Adipocyte (in vitro differentiated cells): ENCODE data around the gene CYB5D1.

Experiments
- DNase-seq: peaks from one replicate; pipeline ENCODE4 v3.0.0-alpha.2; 2015; ENCODE audit warnings: low read depth
- H3K27me3 ChIP-seq: replicated peaks from 2 replicates; pipeline ENCODE4 v1.7.0; 2013; ENCODE audit warnings: mild to moderate bottlenecking, low read length, moderate library complexity; ENCODE audit not compliant: control insufficient read depth, insufficient read depth
- H3K36me3 ChIP-seq: 2 replicates; pipeline ENCODE4 v1.7.0; 2013; ENCODE audit warnings: low read length, mild to moderate bottlenecking, moderate library complexity; ENCODE audit not compliant: control insufficient read depth, insufficient read depth, severe bottlenecking
- H3K4me1 ChIP-seq: 2 replicates; pipeline ENCODE4 v1.7.0; 2013; ENCODE audit warnings: mild to moderate bottlenecking, low read length, moderate library complexity; ENCODE audit not compliant: control insufficient read depth, insufficient read depth
- H3K4me3 ChIP-seq: 2 replicates; pipeline ENCODE4 v1.7.0; 2013; ENCODE audit warnings: mild to moderate bottlenecking, low read length, moderate library complexity
- H3K9ac ChIP-seq: 2 replicates; pipeline ENCODE4 v1.7.0; 2013; ENCODE audit warnings: mild to moderate bottlenecking, low read length, moderate library complexity
- H3K9me3 ChIP-seq: 2 replicates; pipeline ENCODE4 v1.7.0; 2013; ENCODE audit warnings: mild to moderate bottlenecking, low read length, moderate library complexity; ENCODE audit not compliant: control insufficient read depth

The CYB5D1 gene

GRCh38 chr17:7834957-7835813 lies 22.6 kb upstream of the CYB5D1 start:
- peak overlapping the region; percentile 90 for H3K9ac ChIP-seq
- H3K36me3 ChIP-seq, result no peaks in the 10 kb centered on the region
- peaks cover 32% of the 10 kb centered on the region for H3K4me1 ChIP-seq
- peak overlapping the region; percentile 88 for H3K4me3 ChIP-seq
- H3K9me3 ChIP-seq, result no peaks in the 10 kb centered on the region
- DNase-seq, result peak; percentile 99
- H3K27me3 ChIP-seq, result peaks cover 15% of the 10 kb centered on the region

GRCh38 chr17:7835814-7836595 lies 21.8 kb upstream of the CYB5D1 start:
- DNase-seq, result peak; percentile 87
- Histone ChIP-seq H3K36me3 (peaks cover 4% of the 10 kb centered on the region), H3K4me3 (peak overlapping the region; percentile 88), H3K9me3 (no peaks in the 10 kb centered on the region), H3K27me3 (peaks cover 14% of the 10 kb centered on the region), H3K4me1 (peaks cover 41% of the 10 kb centered on the region), H3K9ac (peak overlapping the region; percentile 90)

- peaks cover 46% of the 10 kb centered on the region for H3K4me1 ChIP-seq
- H3K27me3 ChIP-seq, result peaks cover 7% of the 10 kb centered on the region
- DNase-seq, result peak; percentile 82
- peaks cover 4% of the 10 kb centered on the region for H3K36me3 ChIP-seq
- peak overlapping the region; percentile 90 for H3K9ac ChIP-seq
- peak overlapping the region; percentile 88 for H3K4me3 ChIP-seq
- H3K9me3 ChIP-seq, result no peaks in the 10 kb centered on the region
Measured at GRCh38 chr17:7836596-7837407, 21.0 kb upstream of the CYB5D1 start.

GRCh38 chr17:7837408-7838088 lies 20.3 kb upstream of the CYB5D1 start:
- DNase-seq, result peak; percentile 26
- Histone ChIP-seq H3K27me3 (peaks cover 3% of the 10 kb centered on the region), H3K9ac (peak overlapping the region; percentile 48), H3K4me1 (peaks cover 46% of the 10 kb centered on the region), H3K4me3 (peak overlapping the region; percentile 88), H3K36me3 (peaks cover 4% of the 10 kb centered on the region), H3K9me3 (no peaks in the 10 kb centered on the region)

GRCh38 chr17:7838090-7839075 lies 19.4 kb upstream of the CYB5D1 start:
- Histone ChIP-seq H3K9ac (peak overlapping the region; percentile 66), H3K27me3 (no peaks in the 10 kb centered on the region), H3K4me3 (peak overlapping the region; percentile 88), H3K4me1 (peaks cover 43% of the 10 kb centered on the region), H3K36me3 (peaks cover 4% of the 10 kb centered on the region), H3K9me3 (no peaks in the 10 kb centered on the region)
- peak; percentile 73 for DNase-seq

- Histone ChIP-seq H3K27me3 (no peaks in the 10 kb centered on the region), H3K4me1 (peaks cover 41% of the 10 kb centered on the region), H3K9me3 (no peaks in the 10 kb centered on the region), H3K9ac (peak overlapping the region; percentile 66), H3K36me3 (peaks cover 4% of the 10 kb centered on the region), H3K4me3 (peak overlapping the region; percentile 77)
- no peak for DNase-seq
Measured at GRCh38 chr17:7839190-7839875, 18.5 kb upstream of the CYB5D1 start.

GRCh38 chr17:7839876-7840261 lies 17.9 kb upstream of the CYB5D1 start:
- Histone ChIP-seq H3K4me1 (peaks cover 41% of the 10 kb centered on the region), H3K36me3 (peaks cover 4% of the 10 kb centered on the region), H3K9me3 (no peaks in the 10 kb centered on the region), H3K4me3 (no peak overlapping the region), H3K27me3 (no peaks in the 10 kb centered on the region), H3K9ac (no peak overlapping the region)
- peak; percentile 44 for DNase-seq

- Histone ChIP-seq H3K4me3 (no peak overlapping the region), H3K4me1 (peaks cover 47% of the 10 kb centered on the region), H3K27me3 (no peaks in the 10 kb centered on the region), H3K36me3 (peaks cover 4% of the 10 kb centered on the region), H3K9ac (peak overlapping the region; percentile 72), H3K9me3 (no peaks in the 10 kb centered on the region)
- DNase-seq, result no peak
Measured at GRCh38 chr17:7840441-7840840, 17.4 kb upstream of the CYB5D1 start.

GRCh38 chr17:7840875-7841274 lies 16.9 kb upstream of the CYB5D1 start:
- peak overlapping the region; percentile 72 for H3K9ac ChIP-seq
- H3K36me3 ChIP-seq, result peaks cover 4% of the 10 kb centered on the region
- peak overlapping the region; percentile 95 for H3K4me3 ChIP-seq
- no peak for DNase-seq
- no peaks in the 10 kb centered on the region for H3K9me3 ChIP-seq
- no peaks in the 10 kb centered on the region for H3K27me3 ChIP-seq
- peaks cover 51% of the 10 kb centered on the region for H3K4me1 ChIP-seq
